GM12801 (cell line): Measurements from ENCODE around the gene AFAP1L1.

Experiments used
- TF ChIP-seq, protein P1 (sequence below): IDR thresholded peaks from one replicate; pipeline ENCODE4 v1.5.1; 2011; ENCODE audit warnings: control low read depth; ENCODE audit not compliant: insufficient read length; ENCODE audit errors: extremely low read depth

The AFAP1L1 gene

DNA sequence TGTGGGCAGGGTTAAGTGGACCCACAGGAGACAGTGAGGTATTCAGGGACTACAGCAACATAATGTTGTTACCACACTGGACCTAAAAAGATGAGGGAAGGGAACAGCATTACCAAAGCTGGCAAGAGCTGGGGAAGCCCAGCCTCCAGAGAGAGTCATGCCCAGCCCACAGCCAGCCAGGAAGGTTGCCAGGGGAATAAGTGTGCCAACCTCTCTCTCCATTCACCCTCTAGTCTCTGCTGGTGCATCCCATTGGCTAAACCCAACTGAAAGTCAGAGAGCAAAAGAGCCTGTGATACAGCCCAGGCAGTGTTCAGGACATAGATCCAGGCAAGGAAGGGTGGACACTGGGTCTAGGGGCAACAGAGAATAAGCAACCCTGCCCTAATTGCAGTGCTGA is 35.8 kb upstream of the AFAP1L1 start:
- TF ChIP-seq, protein P1, sequence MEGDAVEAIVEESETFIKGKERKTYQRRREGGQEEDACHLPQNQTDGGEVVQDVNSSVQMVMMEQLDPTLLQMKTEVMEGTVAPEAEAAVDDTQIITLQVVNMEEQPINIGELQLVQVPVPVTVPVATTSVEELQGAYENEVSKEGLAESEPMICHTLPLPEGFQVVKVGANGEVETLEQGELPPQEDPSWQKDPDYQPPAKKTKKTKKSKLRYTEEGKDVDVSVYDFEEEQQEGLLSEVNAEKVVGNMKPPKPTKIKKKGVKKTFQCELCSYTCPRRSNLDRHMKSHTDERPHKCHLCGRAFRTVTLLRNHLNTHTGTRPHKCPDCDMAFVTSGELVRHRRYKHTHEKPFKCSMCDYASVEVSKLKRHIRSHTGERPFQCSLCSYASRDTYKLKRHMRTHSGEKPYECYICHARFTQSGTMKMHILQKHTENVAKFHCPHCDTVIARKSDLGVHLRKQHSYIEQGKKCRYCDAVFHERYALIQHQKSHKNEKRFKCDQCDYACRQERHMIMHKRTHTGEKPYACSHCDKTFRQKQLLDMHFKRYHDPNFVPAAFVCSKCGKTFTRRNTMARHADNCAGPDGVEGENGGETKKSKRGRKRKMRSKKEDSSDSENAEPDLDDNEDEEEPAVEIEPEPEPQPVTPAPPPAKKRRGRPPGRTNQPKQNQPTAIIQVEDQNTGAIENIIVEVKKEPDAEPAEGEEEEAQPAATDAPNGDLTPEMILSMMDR, result no peak

DNA sequence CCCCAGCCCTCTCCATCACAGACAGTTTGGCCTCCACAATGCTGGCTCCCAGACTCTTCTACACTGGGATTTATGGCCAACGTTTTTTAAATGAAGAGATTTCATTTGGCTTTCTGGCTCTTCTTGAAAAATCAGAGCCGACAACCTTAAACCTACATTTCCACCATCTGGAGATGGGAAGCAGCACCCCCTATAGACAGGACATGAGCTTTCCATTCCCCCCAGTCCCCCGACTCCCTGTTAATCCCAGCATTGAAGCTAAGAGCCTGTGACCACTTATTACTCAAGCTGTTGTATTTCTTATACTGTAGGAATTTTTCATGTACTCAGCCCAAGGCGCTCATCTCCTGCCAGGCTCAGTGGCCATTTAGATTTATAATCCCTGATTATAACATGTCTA is 34.0 kb upstream of the AFAP1L1 start:
- TF ChIP-seq, protein P1, result no peak

DNA sequence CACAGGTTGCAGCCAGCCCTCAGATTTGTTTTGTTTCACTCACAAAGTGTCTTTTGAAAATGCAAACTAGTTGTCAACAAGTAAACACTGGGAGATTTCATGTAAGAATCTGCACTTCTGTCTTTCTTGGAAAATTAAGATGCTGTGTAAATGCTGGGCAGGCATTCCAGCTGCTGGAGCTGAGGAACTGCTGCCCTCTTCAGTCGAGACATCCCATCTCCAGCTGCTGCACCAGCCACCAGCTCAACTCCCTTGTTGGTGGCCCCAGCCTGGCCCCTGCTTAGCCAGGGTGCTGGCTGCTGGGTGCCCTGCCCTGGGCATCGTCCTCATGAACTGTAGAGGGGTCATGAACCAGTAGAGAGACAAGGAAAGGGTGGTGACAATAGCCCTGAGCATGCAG is 33.1 kb upstream of the AFAP1L1 start:
- TF ChIP-seq, protein P1, result no peak

DNA sequence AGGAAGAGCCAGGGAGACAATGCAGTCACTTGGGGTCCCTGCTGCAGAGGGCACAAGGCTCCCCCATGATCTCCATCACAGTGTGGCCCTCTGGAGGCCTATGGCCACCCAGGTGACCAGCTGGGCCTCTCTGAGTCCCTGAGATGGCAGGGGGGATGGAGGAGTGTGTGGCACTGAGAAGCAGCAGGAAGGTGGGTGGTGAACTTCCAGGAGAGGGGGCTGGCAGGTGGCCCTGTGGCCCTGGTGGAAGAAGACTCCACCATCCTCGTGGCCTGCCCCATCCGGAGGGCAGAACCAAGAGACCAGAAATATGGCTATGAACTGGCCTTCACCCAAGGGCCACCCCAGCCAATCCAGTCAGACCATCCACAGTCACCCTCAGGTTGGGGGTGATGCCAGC is 31.7 kb upstream of the AFAP1L1 start:
- TF ChIP-seq, protein P1, result no peak

DNA sequence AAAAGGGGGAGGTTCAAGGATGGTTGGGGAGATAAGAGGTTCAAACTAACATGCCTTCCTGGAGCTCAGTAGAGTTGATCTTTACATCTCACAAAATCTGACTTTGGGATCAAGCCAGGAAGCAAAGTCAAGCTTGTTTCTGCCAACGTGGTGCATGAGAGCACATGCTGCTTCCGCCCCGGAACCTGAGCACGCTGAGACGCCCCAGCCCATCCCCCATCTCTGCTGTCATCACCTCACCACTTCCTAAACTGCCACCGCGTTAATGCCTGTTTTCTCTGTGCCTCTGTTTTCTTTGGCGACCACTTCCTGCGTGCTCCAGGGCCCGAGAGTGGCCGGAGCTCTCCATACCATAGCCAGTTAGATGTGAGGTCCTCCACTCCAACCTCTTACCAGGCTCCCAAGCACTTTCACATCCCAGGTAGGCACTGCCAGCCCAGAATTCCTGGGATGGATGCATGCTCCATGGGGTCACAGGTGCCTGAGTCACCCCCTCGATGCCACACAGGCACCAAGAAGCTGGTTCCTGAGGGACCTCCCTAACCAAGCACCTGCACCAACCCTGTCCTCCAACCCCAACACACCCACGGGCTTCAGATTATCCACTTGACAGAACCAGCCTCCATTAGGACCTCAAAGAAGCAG is 31.2 kb upstream of the AFAP1L1 start:
- TF ChIP-seq, protein P1, result no peak

DNA sequence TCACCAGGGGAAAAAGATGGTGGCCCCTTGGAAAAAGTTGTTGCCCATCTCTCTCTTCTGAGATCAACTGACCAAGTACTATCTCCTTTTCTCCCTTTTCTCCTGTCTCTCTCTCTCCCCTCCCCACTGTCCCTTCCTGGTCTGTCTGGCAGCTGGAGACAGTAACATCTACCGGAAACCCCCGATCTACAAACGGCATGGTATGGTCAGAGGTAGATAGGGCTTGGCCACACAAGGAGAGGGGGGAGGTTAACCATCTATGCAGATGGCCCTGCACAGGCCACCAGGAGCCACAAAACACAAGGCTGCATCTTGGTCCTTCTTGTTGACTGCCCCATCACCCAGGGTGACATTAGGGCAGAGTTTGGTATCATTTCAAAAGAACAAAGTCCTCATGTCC is 29.3 kb upstream of the AFAP1L1 start:
- TF ChIP-seq, protein P1, result no peak

DNA sequence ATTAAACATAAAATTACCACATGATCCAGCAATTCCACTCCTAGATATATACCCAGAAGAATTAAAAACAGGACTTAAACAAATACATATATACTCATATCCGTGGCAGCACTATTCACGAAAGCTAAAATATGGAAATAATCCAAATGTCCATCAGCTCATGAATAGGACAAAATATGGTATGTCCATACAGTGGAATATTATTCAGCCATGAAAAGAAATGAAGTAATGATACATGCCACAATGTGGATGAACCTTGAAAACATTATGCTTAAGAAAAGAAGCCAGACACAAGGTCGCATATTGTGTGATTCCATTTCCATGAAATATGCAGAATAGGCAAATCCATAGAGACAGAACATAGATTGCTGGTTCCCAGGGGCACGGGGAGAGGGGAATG is 24.8 kb upstream of the AFAP1L1 start:
- TF ChIP-seq, protein P1, result no peak
